Neural progenitor cell (in vitro differentiated cells): ENCODE results near the gene ZMIZ2.

Experiments
- EZH2 ChIP-seq: fragments of 200-600 bp; sonication (generic); IDR thresholded peaks from 2 replicates; pipeline ENCODE4 v1.6.1; 2017; ENCODE audit warnings: antibody characterized with exemption, mild to moderate bottlenecking, moderate library complexity
- EZH2phosphoT487 ChIP-seq: fragments of 200-600 bp; sonication (generic); IDR thresholded peaks from 2 replicates; pipeline ENCODE4 v1.6.1; 2017; ENCODE audit warnings: antibody characterized with exemption
- TF ChIP-seq, protein P1 (sequence below): fragments of 200-600 bp; sonication (generic); IDR thresholded peaks from 2 replicates; pipeline ENCODE4 v1.5.1; 2017; ENCODE audit warnings: antibody characterized with exemption, mild to moderate bottlenecking

DNA sequence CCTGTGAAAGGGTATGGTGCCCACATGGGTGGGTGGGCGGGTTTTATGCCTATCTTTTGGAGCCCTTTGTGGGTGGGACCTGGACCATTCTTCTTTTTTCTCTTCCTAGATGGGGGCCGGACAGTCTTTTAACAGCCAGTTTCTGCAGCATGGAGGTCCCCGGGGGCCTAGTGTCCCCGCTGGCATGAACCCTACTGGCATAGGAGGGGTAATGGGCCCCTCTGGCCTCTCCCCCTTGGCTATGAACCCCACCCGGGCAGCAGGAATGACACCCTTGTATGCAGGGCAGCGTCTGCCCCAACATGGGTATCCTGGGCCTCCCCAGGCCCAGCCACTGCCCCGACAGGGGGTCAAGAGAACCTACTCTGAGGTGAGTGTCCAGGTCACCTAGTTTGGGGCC is 9.1 kb downstream of the ZMIZ2 start:
- TF ChIP-seq, protein P1, sequence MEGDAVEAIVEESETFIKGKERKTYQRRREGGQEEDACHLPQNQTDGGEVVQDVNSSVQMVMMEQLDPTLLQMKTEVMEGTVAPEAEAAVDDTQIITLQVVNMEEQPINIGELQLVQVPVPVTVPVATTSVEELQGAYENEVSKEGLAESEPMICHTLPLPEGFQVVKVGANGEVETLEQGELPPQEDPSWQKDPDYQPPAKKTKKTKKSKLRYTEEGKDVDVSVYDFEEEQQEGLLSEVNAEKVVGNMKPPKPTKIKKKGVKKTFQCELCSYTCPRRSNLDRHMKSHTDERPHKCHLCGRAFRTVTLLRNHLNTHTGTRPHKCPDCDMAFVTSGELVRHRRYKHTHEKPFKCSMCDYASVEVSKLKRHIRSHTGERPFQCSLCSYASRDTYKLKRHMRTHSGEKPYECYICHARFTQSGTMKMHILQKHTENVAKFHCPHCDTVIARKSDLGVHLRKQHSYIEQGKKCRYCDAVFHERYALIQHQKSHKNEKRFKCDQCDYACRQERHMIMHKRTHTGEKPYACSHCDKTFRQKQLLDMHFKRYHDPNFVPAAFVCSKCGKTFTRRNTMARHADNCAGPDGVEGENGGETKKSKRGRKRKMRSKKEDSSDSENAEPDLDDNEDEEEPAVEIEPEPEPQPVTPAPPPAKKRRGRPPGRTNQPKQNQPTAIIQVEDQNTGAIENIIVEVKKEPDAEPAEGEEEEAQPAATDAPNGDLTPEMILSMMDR, result no peak
- no peak for TF ChIP-seq EZH2phosphoT487
- TF ChIP-seq EZH2, result no peak
